ENCODE measurements around the gene ARL2.

Gene ARL2

GRCh38 chr11:65051398-65051858 lies 37.5 kb downstream of the ARL2 start:
- DNase-seq, result peak; percentile 53

GRCh38 chr11:65053827-65054508 lies 40.0 kb downstream of the ARL2 start:
- DNase-seq, result peak; percentile 47

- DNase-seq, result no peak
Measured at GRCh38 chr11:65055538-65055937, 41.6 kb downstream of the ARL2 start.

- DNase-seq, result no peak
Measured at GRCh38 chr11:65056999-65057398, 43.0 kb downstream of the ARL2 start.

- DNase-seq, result no peak
Measured at GRCh38 chr11:65057526-65057925, 43.6 kb downstream of the ARL2 start.

GRCh38 chr11:65058012-65058411 lies 44.1 kb downstream of the ARL2 start:
- no peak for DNase-seq

GRCh38 chr11:65058419-65059054 lies 44.6 kb downstream of the ARL2 start, which contains the start of gene NAALADL1:
Gene NAALADL1 (minus strand): TSS chr11:65058553. CDS start chr11:65058521, 32 bp downstream.
- DNase-seq, result no peak

- DNase-seq, result no peak
Measured at GRCh38 chr11:65059523-65059922, 45.6 kb downstream of the ARL2 start.

- DNase-seq, result no peak
Measured at GRCh38 chr11:65059959-65060824, 46.2 kb downstream of the ARL2 start.

- no peak for DNase-seq
Measured at GRCh38 chr11:65060913-65061408, 47.0 kb downstream of the ARL2 start.

- no peak for DNase-seq
Measured at GRCh38 chr11:65063532-65063931, 49.6 kb downstream of the ARL2 start.

GRCh38 chr11:65064847-65065240 lies 50.9 kb downstream of the ARL2 start:
- DNase-seq, result no peak

- DNase-seq, result no peak
Measured at GRCh38 chr11:65065851-65066250, 51.9 kb downstream of the ARL2 start.

GRCh38 chr11:65066315-65066714 lies 52.4 kb downstream of the ARL2 start:
- no peak for DNase-seq

GRCh38 chr11:65066805-65067291 lies 52.9 kb downstream of the ARL2 start:
- DNase-seq, result no peak

GRCh38 chr11:65067446-65067845 lies 53.5 kb downstream of the ARL2 start:
- no peak for DNase-seq

- no peak for DNase-seq
Measured at GRCh38 chr11:65069217-65069616, 55.3 kb downstream of the ARL2 start.
